GM18951 (cell line): ENCODE data around the gene MUTYH.

Experiments used
- POLR2A ChIP-seq: IDR thresholded peaks from 4 replicates; pipeline ENCODE4 v1.6.1; 2011; ENCODE audit warnings: mild to moderate bottlenecking; ENCODE audit not compliant: insufficient read length, insufficient read depth; ENCODE audit errors: extremely low read depth
- in situ Hi-C: fragments of 300-500 bp; cut with MboI; formaldehyde crosslinking; loops from one replicate; pipeline ENCODE4 v1.12.0; 2022; ENCODE audit warnings: low sequenced_read_pairs, mixed read lengths, inconsistent platforms; ENCODE audit not compliant: unreplicated experiment

The MUTYH gene

DNA sequence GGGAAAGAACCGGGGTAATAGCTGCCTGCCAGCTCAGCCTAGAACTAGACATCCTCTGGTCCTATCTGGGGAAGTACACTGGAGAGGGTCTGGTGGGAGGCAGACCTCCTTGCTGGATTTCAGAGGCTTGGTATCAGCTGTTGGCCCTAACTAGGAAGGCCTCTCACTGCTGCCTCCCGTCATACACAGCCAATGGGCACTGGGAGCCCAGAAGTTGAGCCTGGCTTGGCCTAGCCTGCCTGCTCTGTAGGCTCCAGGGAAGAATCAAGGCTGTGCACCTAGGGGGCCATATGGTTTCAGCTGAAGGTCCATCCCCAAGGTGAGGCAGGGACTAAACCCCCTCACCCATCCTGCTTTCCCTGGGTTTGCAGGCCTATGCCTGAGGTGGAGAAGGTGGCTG, 4.3 kb upstream of the MUTYH start:
- TF ChIP-seq POLR2A = no peak

DNA sequence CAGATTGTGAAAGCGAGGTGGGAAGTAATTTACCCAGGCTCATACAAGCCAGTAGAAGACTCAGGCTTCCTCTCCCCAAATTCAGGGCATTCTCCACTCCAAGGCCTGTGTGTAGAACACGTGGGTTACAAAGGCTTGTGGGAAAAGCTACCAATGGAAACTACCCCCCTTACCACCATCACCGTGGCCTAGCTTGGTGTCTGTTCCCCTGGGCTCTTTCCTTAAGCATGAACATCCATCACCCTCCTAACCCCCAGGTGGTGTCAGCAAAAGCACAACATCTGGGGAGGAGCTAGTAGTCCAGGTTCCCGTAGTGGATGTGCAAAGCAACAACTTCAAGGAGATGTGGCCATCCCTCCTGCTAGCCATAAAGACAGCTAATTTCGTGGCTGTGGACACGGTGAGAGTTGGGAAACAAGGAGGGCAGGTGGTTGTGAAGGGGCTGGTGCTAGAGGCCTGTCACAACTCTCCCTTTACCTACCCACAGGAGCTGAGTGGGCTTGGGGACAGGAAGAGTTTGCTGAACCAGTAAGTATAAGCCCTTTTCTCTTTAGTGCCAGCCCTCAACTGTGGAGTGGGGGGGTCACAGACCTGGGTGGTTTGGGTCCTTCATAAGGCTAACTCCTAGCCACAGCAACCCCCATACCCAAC, 701 bp upstream of the MUTYH start:
- in situ Hi-C loops = no loop called here
- TF ChIP-seq POLR2A = no peak

More for the DNA sequence above, 4.3 kb upstream of the MUTYH start:
- in situ Hi-C loops = no loop called here

DNA sequence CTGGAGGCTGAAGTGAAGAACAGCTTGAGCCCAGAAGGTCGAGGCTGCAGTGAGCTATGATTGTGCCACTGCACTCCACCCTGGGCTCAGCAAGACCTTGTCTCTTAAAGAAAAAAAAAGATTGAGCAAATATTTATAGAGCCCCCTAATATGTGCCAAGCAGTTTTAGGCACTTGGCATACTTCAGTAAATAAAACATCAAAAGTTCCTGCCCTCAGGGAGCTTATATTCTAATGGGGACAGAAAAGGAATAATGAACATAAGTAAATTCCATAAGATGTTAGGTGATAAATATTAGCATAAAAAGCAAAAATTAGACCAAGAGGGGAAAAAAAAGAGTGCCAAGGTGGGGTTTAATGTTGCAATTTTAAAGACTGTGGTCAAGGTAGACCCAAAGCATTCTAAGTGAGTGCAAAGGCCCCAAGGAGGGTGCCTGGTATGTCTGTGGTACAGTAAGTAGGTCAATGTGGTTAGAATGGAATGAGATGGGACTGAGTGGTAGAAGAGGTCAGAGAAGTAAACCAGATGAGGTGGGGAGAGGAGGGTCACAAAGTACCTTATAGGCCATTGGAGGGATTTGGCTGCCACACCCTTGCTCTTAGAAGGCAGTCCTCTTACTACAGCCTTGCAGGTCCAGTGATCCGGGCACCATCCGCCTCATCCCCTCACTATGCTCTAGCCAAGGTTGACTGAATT, 2.5 kb downstream of the MUTYH start:
- TF ChIP-seq POLR2A = no peak
- in situ Hi-C loops = no loop called here

DNA sequence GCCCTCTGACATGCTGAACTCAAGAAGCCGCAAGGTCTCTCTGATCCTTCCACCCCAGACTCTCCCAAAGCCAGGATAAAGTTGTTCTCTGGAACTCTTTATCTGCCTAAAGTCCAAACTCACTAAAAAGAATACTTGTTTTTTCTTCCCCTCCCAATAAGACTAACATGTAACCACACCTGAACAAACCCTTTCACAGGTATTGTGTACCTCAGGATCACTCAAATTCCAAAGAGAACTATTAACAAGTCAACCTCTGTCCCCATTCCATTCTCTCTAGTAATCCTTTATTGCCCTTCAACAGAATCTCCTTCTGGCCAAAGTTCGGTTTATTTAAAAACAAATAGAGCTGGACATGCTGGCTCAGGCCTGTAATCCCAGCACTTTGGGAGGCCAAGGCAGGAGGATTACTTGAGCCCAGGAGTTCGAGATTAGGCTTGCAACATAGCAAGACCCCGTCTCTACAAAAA, 4.3 kb downstream of the MUTYH start:
- in situ Hi-C loops = no loop called here

DNA sequence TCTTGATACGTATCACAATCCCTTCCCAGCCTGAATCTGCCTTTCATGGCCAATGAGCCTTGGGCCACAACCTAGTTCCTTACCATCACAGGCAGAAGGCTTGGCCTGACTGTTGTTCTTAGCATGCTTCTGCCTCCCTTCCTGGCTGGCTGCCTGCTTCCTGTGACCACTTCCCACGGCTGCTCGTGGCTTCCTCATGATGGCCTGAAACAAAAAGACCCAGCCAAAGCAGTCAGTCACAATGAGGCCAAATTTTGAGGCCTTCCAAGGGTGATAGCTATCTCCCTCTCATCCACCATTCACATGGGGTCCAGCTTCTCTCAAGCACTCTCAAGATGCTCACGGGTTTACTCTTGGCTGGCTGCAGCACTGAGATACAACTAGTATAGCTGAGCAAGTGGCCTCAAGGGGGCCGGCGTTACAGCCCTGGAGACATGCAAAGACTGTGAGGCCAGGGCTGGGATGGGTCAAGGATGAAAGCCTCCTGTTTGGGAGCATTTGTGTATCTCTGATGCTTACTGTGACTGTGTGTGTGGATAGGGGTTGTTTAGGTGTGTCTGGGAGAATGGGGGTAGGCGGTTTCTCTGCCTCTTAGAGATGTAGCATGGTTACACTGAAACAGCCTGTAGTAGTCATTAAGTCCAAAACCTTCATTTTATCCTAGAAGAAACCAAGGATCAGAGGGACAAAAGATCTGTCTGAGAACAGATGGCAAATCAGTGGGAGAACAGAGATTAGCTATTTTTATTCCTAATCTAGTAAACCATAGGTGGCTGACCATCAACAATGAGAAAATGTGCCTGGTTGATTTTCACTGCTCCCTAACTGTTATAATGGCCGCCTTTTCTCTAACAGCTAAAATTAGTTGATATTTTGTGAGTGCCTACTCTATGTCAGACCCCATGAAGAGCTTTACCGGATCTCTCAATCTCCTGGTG, 5.7 kb downstream of the MUTYH start:
- in situ Hi-C loops = no loop called here
- no peak for TF ChIP-seq POLR2A

More for the DNA sequence above, 4.3 kb downstream of the MUTYH start:
- TF ChIP-seq POLR2A = no peak

DNA sequence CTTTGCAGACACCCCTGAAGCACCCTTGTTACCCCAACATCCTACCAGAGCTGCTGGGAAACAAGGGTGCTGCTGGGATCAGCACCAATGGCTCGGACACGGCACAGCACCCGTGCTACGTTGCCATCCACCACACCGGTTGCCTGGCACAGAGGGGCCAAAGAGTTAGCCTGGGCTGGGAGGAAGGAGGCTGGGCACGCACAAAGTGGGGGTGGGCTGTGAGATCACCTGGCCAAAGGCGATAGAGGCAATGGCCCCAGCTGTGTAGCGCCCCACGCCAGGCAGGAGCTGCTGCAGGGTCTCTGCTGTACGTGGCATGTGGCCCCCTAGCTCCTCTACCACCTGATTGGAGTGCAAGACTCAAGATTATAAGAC, 7.9 kb downstream of the MUTYH start:
- in situ Hi-C loops = no loop called here

DNA sequence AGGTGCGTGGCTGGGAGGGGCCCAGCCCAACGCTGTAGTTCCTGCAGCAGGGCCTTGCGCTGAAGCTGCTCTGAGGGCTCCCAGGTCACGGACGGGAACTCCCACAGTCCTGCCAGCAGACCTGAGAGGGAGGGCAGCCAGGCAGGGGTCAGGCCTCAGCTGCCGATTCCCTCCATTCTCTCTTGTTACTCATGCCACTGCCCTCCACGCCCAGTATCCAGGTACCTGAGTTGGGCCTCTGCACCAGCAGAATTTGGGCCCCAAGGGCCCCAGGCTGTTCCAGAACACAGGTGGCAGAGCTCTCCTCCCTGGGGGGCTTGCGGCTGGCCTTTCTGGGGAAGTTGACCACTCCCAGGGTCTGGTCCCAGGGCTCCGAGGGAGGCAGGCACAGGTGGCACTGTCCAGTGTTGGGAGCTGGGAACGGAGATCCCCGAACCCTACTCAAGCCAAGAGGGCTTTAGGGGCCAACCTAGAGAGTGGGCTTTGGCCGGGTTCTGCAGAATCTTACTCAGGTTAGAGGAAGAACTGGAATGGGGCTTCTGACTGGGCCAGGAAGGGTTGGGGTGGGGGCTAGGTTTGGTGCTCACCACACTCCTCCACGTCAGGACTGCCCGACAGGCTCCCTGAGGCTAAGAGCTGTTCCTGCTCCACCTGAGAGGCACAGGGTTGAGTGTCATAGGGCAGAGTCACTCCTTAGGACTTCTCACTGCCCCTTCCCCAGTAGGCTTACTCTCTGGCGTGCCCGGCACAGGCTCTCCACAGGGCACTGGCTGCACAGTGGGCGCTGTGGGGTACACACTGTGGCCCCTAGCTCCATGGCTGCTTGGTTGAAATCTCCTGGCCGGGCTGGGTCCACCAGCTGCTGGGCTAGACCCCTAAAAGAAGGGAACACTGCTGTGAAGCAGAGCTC, 8.5 kb downstream of the MUTYH start:
- in situ Hi-C loops = no loop called here
- no peak for TF ChIP-seq POLR2A

More for the DNA sequence above, 7.9 kb downstream of the MUTYH start:
- TF ChIP-seq POLR2A = no peak

DNA sequence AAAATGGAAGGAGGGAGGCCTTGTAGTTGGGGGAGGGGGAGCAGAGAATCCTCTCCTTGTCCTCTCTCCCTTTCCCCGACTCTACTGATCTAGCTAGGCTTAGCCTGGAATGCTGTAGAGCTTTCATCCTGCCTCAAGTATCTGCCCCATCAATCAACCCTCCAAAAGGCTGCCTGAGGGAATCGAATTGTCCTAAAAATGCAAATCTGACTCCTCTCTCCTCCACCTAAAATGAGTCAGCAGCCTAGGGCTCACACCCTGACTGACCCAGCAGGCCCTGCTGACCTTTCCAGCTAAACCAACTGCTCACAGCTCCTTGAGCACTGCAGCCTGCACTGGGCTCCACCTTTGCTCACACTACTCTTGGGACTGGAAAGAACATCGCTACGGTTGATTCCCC, 10.8 kb downstream of the MUTYH start:
- TF ChIP-seq POLR2A = no peak
- in situ Hi-C loops = no loop called here

DNA sequence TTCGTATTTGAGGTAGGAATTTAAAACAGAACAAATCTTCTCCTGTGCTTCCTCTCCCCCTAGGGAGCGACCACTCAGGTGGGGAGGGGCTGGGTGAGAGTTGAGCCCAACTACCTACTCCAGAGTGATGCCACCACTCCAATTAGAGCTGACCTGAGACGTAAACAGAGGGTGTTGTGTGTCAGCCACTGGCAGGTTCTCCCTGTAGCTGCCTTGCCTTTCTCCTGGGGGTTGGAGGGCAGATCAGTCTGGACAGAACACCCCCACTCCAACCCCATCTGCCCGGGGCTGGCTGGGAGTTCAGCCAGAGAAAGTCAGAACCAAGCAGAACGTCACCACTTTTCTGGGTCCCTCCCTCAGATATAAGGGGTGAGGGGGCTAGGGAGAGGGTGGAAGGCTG, 11.6 kb downstream of the MUTYH start:
- TF ChIP-seq POLR2A = no peak
- in situ Hi-C loops = no loop called here

DNA sequence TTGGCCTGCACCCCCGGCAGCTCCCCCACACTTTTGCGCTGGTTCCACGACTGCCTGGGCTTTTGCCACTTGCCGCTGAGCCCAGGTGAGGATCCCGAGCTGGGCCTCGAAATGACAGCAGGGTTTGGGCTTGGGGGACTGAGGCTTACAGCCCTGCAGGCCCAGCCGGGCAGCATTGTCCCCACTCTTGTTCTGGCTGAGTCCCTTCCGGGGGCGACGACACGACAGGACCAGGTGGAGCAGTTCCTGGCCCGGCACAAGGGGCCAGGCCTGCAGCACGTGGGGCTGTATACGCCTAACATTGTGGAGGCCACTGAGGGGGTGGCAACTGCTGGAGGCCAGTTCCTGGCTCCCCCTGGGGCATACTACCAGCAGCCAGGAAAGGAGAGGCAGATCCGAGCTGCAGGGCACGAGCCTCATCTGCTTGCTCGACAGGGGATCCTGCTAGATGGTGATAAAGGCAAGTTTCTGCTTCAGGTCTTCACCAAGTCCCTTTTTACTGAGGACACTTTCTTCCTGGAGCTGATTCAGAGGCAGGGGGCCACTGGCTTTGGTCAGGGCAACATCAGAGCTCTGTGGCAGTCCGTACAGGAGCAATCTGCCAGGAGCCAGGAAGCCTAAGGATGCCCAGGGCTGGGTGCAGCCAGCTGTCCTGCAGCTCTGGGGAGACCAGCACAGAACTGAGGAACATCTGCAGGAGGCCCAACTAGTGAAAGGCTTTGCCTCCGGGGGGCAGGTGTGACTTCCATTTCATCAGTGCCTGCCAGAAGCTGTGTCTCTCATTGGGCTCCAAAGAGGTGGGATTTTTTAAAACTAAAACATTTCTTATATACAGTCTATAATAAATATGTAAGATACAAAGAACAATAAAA, 12.4 kb downstream of the MUTYH start:
- in situ Hi-C loops = no loop called here
- TF ChIP-seq POLR2A = no peak

DNA sequence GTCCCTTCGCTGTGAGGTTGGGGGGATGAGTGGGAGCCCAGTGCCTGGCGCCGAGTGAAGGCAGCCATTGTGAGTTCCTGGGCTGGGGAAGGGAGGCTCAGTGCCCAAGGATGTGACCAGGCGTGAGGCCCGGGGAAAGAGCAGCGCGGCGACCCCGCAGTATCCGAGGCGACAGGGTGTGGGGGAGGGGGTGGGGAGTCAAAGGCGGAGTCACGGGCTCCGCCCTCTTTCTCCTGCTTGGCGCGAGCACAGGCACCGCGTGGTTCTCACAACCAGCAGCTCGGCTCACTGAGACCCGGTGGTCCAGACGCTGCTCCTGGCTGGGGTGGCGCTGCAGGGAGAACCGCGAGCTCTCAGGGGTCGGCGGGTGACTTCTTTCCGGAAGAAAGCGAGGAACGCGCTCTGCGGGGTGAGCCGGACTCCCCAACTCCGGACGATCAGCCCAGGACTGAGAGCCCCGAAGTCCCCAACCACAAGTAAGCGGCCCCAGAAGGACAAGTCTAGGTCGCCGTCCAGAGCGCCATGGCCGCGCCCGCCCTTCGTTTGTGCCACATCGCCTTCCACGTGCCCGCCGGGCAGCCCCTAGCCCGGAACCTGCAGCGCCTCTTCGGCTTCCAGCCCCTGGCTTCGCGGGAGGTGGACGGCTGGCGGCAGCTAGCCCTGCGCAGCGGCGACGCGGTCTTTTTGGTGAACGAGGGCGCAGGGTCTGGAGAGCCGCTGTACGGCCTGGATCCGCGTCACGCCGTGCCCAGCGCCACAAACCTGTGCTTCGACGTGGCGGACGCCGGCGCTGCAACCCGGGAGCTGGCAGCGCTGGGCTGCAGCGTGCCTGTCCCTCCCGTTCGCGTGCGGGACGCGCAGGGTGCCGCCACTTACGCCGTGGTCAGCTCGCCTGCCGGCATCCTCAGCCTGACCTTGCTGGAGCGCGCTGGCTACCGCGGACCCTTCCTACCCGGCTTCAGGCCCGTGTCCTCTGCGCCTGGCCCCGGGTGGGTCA, 13.3 kb downstream of the MUTYH start, which contains the start of gene HPDL:
TSS of gene HPDL (plus strand) at position 269 of the 997 bp plus-strand sequence. CDS start at position 523, 254 bp downstream.
- TF ChIP-seq POLR2A = peak; percentile 75

More for the DNA sequence above, 13.3 kb downstream of the MUTYH start, which contains the start of gene HPDL:
- in situ Hi-C loops = no loop called here
